GM12878 (cell line): ENCODE measurements around the gene LSM10. TPM values are rescaled to one million over a fixed set of nuclear protein-coding genes. Genes with fewer than 3 reads are reported as not detected.

Source experiments
- ATAC-seq: fragments of 200-7000 bp; cut with Tn5 transposase; 3 replicates; pipeline ENCODE4 v1.9.1; 2020; ENCODE audit warnings: mild to moderate bottlenecking, moderate library complexity
- BruUV-seq: library from RNA; stranded (reverse); fragments of 400-500 nt; replicated peaks from 2 replicates; lab custom pipeline; 2021; lab: Mats Ljungman, UMichigan
- CTCF ChIA-PET: fragments of 300-600 bp; sonication (Branson Sonifier 250); formaldehyde crosslinking; extraction: SDS; loops from one replicate; lab custom pipeline; 2021; ENCODE audit warnings: inconsistent platforms; lab: Yijun Ruan, JAX
- POLR2A ChIA-PET: fragments of 350-600 bp; formaldehyde crosslinking; extraction: SDS; loops from one replicate; lab custom pipeline; 2021; ENCODE audit warnings: inconsistent platforms; lab: Charles Lee
- RAD21 ChIA-PET: fragments of 300-600 bp; sonication (Branson Sonifier 250); formaldehyde crosslinking; loops from one replicate; lab custom pipeline; 2023; ENCODE audit warnings: antibody characterized with exemption; ENCODE audit not compliant: unreplicated experiment; lab: Charles Lee
- SMC1A ChIA-PET: fragments of 300-600 bp; sonication (Branson Sonifier 250); formaldehyde crosslinking; loops from one replicate; lab custom pipeline; 2023; ENCODE audit not compliant: unreplicated experiment, uncharacterized antibody; lab: Charles Lee
- DNase-seq: peaks from one replicate; pipeline ENCODE4 v3.0.0-alpha.2; 2011; ENCODE audit warnings: low read depth, low spot score
- FAIRE-seq: peaks from 3 replicates; lab custom pipeline; 2011; peaks lifted over from hg19 to GRCh38; lab: Jason Lieb, UNC
- H2AFZ ChIP-seq: 2 replicates; pipeline ENCODE4 v1.6.0; 2011; ENCODE audit warnings: low read depth, low read length, control low read depth; ENCODE audit not compliant: control insufficient read depth
- H3K27ac ChIP-seq: 2 replicates; pipeline ENCODE4 v1.5.1; 2011; ENCODE audit warnings: control low read depth; ENCODE audit not compliant: control insufficient read depth, insufficient read depth
- H3K27me3 ChIP-seq, 2 experiments: replicated peaks in 1 of 2; 2 replicates each; pipeline versions ENCODE4 v1.6.0 to v1.6.1; 2011; ENCODE audit warnings: low read length in 1 of 2; ENCODE audit not compliant: control insufficient read depth in 2 of 2, insufficient read depth in 2 of 2
- H3K36me3 ChIP-seq, 2 experiments: 2 replicates each; pipeline ENCODE4 v1.5.1; 2011; ENCODE audit warnings: low read length in 1 of 2; ENCODE audit not compliant: control insufficient read depth in 2 of 2, insufficient read depth in 2 of 2
- H3K4me1 ChIP-seq: 2 replicates; pipeline ENCODE4 v1.6.1; 2011; ENCODE audit warnings: mild to moderate bottlenecking, low read length, moderate library complexity, mixed read lengths; ENCODE audit not compliant: control insufficient read depth, insufficient read depth
- H3K4me2 ChIP-seq: 2 replicates; pipeline ENCODE4 v1.6.0; 2011; ENCODE audit warnings: control low read depth; ENCODE audit not compliant: control insufficient read depth, insufficient read depth
- H3K4me3 ChIP-seq: fragments of 200-600 bp; sonication (generic); 2 replicates; pipeline ENCODE4 v1.5.1; 2016
- H3K79me2 ChIP-seq: 2 replicates; pipeline ENCODE4 v1.6.0; 2011; ENCODE audit warnings: low read length; ENCODE audit not compliant: control insufficient read depth, insufficient read depth
- H3K9ac ChIP-seq: 2 replicates; pipeline ENCODE4 v1.8.0; 2011; ENCODE audit warnings: low read length, control low read depth, mixed read lengths; ENCODE audit not compliant: control insufficient read depth, insufficient read depth
- H3K9me3 ChIP-seq: replicated peaks from 3 replicates; pipeline ENCODE4 v1.5.1; 2011; ENCODE audit warnings: mild to moderate bottlenecking, low read length; ENCODE audit not compliant: control insufficient read depth, insufficient read depth
- H4K20me1 ChIP-seq: 2 replicates; pipeline ENCODE4 v1.6.0; 2011; ENCODE audit not compliant: control insufficient read depth, insufficient read depth
- EP300 ChIP-seq, 2 experiments: fragments of 150-350 bp in 1 of 2; IDR thresholded peaks; 2 replicates each; pipeline ENCODE4 v1.6.1; 2011 to 2012; ENCODE audit warnings: low read depth in 2 of 2, low read length in 2 of 2, borderline replicate concordance in 1 of 2, improper control_type of control experiment in 1 of 2, inconsistent platforms in 1 of 2; ENCODE audit not compliant: control insufficient read depth in 1 of 2
- FOXK2 ChIP-seq: fragments of 450-650 bp; IDR thresholded peaks from 2 replicates; pipeline ENCODE4 v1.6.1; 2017; ENCODE audit warnings: mild to moderate bottlenecking, moderate library complexity
- IKZF1 ChIP-seq: fragments of 450-650 bp; conservative IDR thresholded peaks from 2 replicates; pipeline ENCODE4 v1.6.1; 2017; ENCODE audit warnings: antibody characterized with exemption, mild to moderate bottlenecking
- JUND ChIP-seq: IDR thresholded peaks from 2 replicates; pipeline ENCODE4 v1.6.1; 2012; ENCODE audit warnings: low read depth, mild to moderate bottlenecking, low read length, improper control_type of control experiment, moderate library complexity
- KDM1A ChIP-seq: fragments of 200-600 bp; sonication (generic); IDR thresholded peaks from 2 replicates; pipeline ENCODE4 v1.6.1; 2016; ENCODE audit warnings: borderline replicate concordance
- KLF5 ChIP-seq: fragments of 450-650 bp; IDR thresholded peaks from 2 replicates; pipeline ENCODE4 v1.6.1; 2014; ENCODE audit warnings: mild to moderate bottlenecking; ENCODE audit not compliant: partially characterized antibody
- MXI1 ChIP-seq: fragments of 150-350 bp; IDR thresholded peaks from 2 replicates; pipeline ENCODE4 v1.6.1; 2011; ENCODE audit warnings: low read depth, mild to moderate bottlenecking, inconsistent platforms, low read length, improper control_type of control experiment
- NR2F1 ChIP-seq: fragments of 450-650 bp; conservative IDR thresholded peaks from 2 replicates; pipeline ENCODE4 v1.6.1; 2017; ENCODE audit warnings: mild to moderate bottlenecking
- RB1 ChIP-seq: fragments of 450-650 bp; formaldehyde crosslinking; IDR thresholded peaks from 2 replicates; pipeline ENCODE4 v1.6.1; 2017; ENCODE audit warnings: mild to moderate bottlenecking, borderline replicate concordance
- RCOR1 ChIP-seq: conservative IDR thresholded peaks from 2 replicates; pipeline ENCODE4 v1.6.1; 2012; ENCODE audit warnings: low read depth, low read length, improper control_type of control experiment
- SIX5 ChIP-seq: IDR thresholded peaks from 2 replicates; pipeline ENCODE4 v1.6.1; 2011; ENCODE audit warnings: mild to moderate bottlenecking, low read depth, low read length, moderate library complexity; ENCODE audit not compliant: severe bottlenecking
- SMC3 ChIP-seq: IDR thresholded peaks from 2 replicates; pipeline ENCODE4 v1.6.1; 2011; ENCODE audit warnings: low read length, improper control_type of control experiment, borderline replicate concordance
- STAT1 ChIP-seq: fragments of 450-650 bp; conservative IDR thresholded peaks from 2 replicates; pipeline ENCODE4 v1.6.1; 2014; ENCODE audit warnings: antibody characterized with exemption, mild to moderate bottlenecking
- WGBS: methylation state at CpG from one replicate; pipeline ENCODE4 v1.1.6; 2016; ENCODE audit warnings: low lambda C conversion rate; ENCODE audit not compliant: insufficient replicate concordance, insufficient coverage; ENCODE audit errors: missing lambda C conversion rate; 5-methylcytosine and 5-hydroxymethylcytosine counted together
- in situ Hi-C: fragments of 300-500 bp; cut with MboI; formaldehyde crosslinking; loops from 9 replicates; pipeline ENCODE4 v1.14.3; 2018; ENCODE audit warnings: mixed read lengths
- intact Hi-C: fragments of 100-400 bp; cut with micrococcal nuclease; formaldehyde crosslinking; loops from one replicate; pipeline ENCODE4 v1.14.2; 2022; ENCODE audit not compliant: unreplicated experiment
- polyA plus RNA-seq, 11 experiments: library from polyadenylated mRNA; depleted of rRNA in 4 of 11; unstranded in 6 of 11; stranded (reverse) in 5 of 11; fragments of >200 nt; fragmentation: Nextera tagmentation in 4 of 11; fragmentation: Illumina TruSeq in 1 of 11; extraction: Ambion mirVana in 4 of 11; extraction: Trizol in 1 of 11; gene quantifications; 1 replicate in 1 of 11; 2 replicates in 10 of 11; pipeline versions ENCODE4 v1.2.1 to v1.2.3, GENCODE V29; 2011 to 2016; ENCODE audit warnings: inconsistent platforms in 2 of 11, missing spikeins in 2 of 11, low read depth in 1 of 11
- total RNA-seq, 4 experiments: library from RNA; depleted of rRNA in 3 of 4; stranded (reverse); fragments of >200 nt in 3 of 4; fragmentation: Illumina TruSeq in 1 of 4; extraction: Trizol in 1 of 4; gene quantifications; 2 replicates each; pipeline versions ENCODE4 v1.2.1 to v1.2.3, GENCODE V29; 2013 to 2021
- TF ChIP-seq, protein P1 (sequence below): fragments of 450-650 bp; IDR thresholded peaks from 2 replicates; pipeline ENCODE4 v1.6.1; 2017; ENCODE audit warnings: mild to moderate bottlenecking
- TF ChIP-seq, protein P2 (sequence below), 3 experiments: IDR thresholded peaks in 2 of 3; conservative IDR thresholded peaks in 1 of 3; 2 replicates each; pipeline ENCODE4 v1.5.1; 2011; ENCODE audit warnings: low read depth in 3 of 3, low read length in 3 of 3, mild to moderate bottlenecking in 3 of 3, control low read depth in 2 of 3, moderate library complexity in 2 of 3, inconsistent platforms in 1 of 3, mixed read lengths in 1 of 3; ENCODE audit not compliant: control insufficient read depth in 2 of 3, insufficient read depth in 1 of 3; ENCODE audit errors: extremely low read depth in 1 of 3
- TF ChIP-seq, protein P3 (sequence below): fragments of 150-350 bp; IDR thresholded peaks from 2 replicates; pipeline ENCODE4 v1.6.1; 2014; ENCODE audit warnings: mild to moderate bottlenecking, low read depth, low read length

Gene LSM10
- total and polyA plus RNA-seq, 10 of the 15 experiments (the other 5 are each of a cell fraction or from before 2014, with no cell fraction given): 13.1 to 103 (median 57.5) TPM

DNA sequence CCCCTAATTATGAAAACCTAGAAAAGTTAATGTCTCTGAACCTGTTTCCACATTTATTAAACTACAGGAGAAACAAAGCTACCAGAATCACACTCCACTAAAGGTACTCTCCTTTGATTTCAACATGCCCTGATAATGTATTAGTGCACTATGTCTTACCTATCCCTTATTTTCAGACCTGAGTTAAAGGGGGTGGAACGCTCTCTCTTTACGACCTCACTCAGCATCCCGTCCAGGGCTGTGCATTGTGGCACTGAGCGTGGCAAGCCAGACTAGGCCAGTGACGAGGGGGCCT is 678 bp downstream of the LSM10 start:
- RAD21 ChIA-PET: interaction anchor here (0.7 to 2.0 kb wide), 6 partner anchors 9 to 247 kb away, joined by 3 to 20 read pairs (median 4); no protein-coding TSS in a partner anchor
- Histone ChIP-seq H3K9me3 (peaks cover 2% of the 10 kb centered on the region; the same call in 2 of the 3 replicates), H3K4me3 (peak overlapping the region; percentile 94), H3K27me3 (no peaks in the 10 kb centered on the region), H3K4me2 (peak overlapping the region; percentile 93), H3K9ac (peak overlapping the region; percentile 76), H3K4me1 (peaks cover 18% of the 10 kb centered on the region), H3K36me3 (peaks cover 0 to 11% of the 10 kb centered on the region in 2 experiments; a peak in 3 of 4 replicates), H3K27ac (peak overlapping the region; percentile 77), H2AFZ (peak overlapping the region; percentile 94), H3K79me2 (peaks cover 28% of the 10 kb centered on the region), H4K20me1 (no peaks in the 10 kb centered on the region)
- in situ Hi-C loops: no loop called here
- ATAC-seq (peak; percentile 77), FAIRE-seq (no peak), DNase-seq (no peak)
- 0% methylated on average over 5 of the region's 5 CpGs for WGBS
- intact Hi-C loops: no loop called here
- SMC1A ChIA-PET: interaction anchor here (0.9 to 3.8 kb wide), 10 partner anchors 10 to 247 kb away, joined by 3 to 36 read pairs (median 5); partner anchors contain the start of gene TRAPPC3
- BruUV-seq: no TSS peak
- POLR2A ChIA-PET: interaction anchor here (0.6 to 5.8 kb wide), 12 partner anchors 9 to 248 kb away, joined by 3 to 79 read pairs (median 5); partner anchors contain the start of genes MRPS15, OSCP1, STK40 and THRAP3
- CTCF ChIA-PET: interaction anchor here (0.6 to 3.4 kb wide), 12 partner anchors 8 to 847 kb away, joined by 3 to 25 read pairs (median 4); partner anchors contain the start of genes MRPS15 and TRAPPC3
- no peak for TF ChIP-seq FOXK2
- no peak for TF ChIP-seq KLF5
- TF ChIP-seq, protein P1, sequence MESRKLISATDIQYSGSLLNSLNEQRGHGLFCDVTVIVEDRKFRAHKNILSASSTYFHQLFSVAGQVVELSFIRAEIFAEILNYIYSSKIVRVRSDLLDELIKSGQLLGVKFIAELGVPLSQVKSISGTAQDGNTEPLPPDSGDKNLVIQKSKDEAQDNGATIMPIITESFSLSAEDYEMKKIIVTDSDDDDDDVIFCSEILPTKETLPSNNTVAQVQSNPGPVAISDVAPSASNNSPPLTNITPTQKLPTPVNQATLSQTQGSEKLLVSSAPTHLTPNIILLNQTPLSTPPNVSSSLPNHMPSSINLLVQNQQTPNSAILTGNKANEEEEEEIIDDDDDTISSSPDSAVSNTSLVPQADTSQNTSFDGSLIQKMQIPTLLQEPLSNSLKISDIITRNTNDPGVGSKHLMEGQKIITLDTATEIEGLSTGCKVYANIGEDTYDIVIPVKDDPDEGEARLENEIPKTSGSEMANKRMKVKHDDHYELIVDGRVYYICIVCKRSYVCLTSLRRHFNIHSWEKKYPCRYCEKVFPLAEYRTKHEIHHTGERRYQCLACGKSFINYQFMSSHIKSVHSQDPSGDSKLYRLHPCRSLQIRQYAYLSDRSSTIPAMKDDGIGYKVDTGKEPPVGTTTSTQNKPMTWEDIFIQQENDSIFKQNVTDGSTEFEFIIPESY: no peak
- TF ChIP-seq NR2F1: no peak
- TF ChIP-seq JUND: no peak
- no peak for TF ChIP-seq RCOR1
- TF ChIP-seq KDM1A: no peak
- no peak for TF ChIP-seq STAT1
- no peak for TF ChIP-seq SMC3
- TF ChIP-seq, protein P2, sequence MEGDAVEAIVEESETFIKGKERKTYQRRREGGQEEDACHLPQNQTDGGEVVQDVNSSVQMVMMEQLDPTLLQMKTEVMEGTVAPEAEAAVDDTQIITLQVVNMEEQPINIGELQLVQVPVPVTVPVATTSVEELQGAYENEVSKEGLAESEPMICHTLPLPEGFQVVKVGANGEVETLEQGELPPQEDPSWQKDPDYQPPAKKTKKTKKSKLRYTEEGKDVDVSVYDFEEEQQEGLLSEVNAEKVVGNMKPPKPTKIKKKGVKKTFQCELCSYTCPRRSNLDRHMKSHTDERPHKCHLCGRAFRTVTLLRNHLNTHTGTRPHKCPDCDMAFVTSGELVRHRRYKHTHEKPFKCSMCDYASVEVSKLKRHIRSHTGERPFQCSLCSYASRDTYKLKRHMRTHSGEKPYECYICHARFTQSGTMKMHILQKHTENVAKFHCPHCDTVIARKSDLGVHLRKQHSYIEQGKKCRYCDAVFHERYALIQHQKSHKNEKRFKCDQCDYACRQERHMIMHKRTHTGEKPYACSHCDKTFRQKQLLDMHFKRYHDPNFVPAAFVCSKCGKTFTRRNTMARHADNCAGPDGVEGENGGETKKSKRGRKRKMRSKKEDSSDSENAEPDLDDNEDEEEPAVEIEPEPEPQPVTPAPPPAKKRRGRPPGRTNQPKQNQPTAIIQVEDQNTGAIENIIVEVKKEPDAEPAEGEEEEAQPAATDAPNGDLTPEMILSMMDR (IDR thresholded peaks at IDR 0.05 in 2 of 3, conservative IDR thresholded peaks at IDR 0.05 in 1 of 3; ENCODE audit: control insufficient read depth in 2 of 3, extremely low read depth in 1 of 3, insufficient read depth in 1 of 3, low read depth in 3 of 3, low read length in 3 of 3): no peak
- no peak for TF ChIP-seq EP300 (IDR thresholded peaks at IDR 0.05; ENCODE audit: borderline replicate concordance in 1 of 2, control insufficient read depth in 1 of 2, low read depth in 2 of 2, low read length in 2 of 2)
- no peak for TF ChIP-seq RB1
- no peak for TF ChIP-seq IKZF1
- TF ChIP-seq SIX5: no peak
- no peak for TF ChIP-seq MXI1
- TF ChIP-seq, protein P3, sequence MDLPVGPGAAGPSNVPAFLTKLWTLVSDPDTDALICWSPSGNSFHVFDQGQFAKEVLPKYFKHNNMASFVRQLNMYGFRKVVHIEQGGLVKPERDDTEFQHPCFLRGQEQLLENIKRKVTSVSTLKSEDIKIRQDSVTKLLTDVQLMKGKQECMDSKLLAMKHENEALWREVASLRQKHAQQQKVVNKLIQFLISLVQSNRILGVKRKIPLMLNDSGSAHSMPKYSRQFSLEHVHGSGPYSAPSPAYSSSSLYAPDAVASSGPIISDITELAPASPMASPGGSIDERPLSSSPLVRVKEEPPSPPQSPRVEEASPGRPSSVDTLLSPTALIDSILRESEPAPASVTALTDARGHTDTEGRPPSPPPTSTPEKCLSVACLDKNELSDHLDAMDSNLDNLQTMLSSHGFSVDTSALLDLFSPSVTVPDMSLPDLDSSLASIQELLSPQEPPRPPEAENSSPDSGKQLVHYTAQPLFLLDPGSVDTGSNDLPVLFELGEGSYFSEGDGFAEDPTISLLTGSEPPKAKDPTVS: no peak
- TF ChIP-seq, all 136 proteins: peak for 0
